ENCODE measurements around the gene GATAD2A. TPM values are rescaled to one million over a fixed set of nuclear protein-coding genes. Genes with fewer than 3 reads are reported as not detected.

The GATAD2A gene
- total RNA-seq, 1 donor from 2014 or later: 75.6 TPM

GRCh38 chr19:19495614-19496603 is 90.4 kb downstream of the GATAD2A start:
- H3K27me3 Mint-ChIP-seq (ENCODE audit: unreplicated experiment): no peaks in the 10 kb centered on the region
- no peaks in the 10 kb centered on the region for H3K9me3 Mint-ChIP-seq (ENCODE audit: unreplicated experiment)
- H3K27ac Mint-ChIP-seq (ENCODE audit: unreplicated experiment): no peak overlapping the region
- DNase-seq (ENCODE audit: extremely low spot score, unreplicated experiment): no peak
- H3K4me1 Mint-ChIP-seq (ENCODE audit: unreplicated experiment): no peaks in the 10 kb centered on the region
- H3K36me3 Mint-ChIP-seq (ENCODE audit: unreplicated experiment): peaks cover 25% of the 10 kb centered on the region
- no peak for TF ChIP-seq CTCF (IDR thresholded peaks at IDR 0.05)
- H3K4me3 Mint-ChIP-seq (ENCODE audit: unreplicated experiment): no peak overlapping the region

- H3K9me3 Mint-ChIP-seq (ENCODE audit: unreplicated experiment): no peaks in the 10 kb centered on the region
- no peak overlapping the region for H3K27ac Mint-ChIP-seq (ENCODE audit: unreplicated experiment)
These were observed 92.9 kb downstream of the GATAD2A start for GRCh38 chr19:19498255-19498991.

GRCh38 chr19:19499272-19499995 is 94.0 kb downstream of the GATAD2A start:
- H3K36me3 Mint-ChIP-seq (ENCODE audit: unreplicated experiment): peaks cover 45% of the 10 kb centered on the region
- no peak overlapping the region for H3K4me3 Mint-ChIP-seq (ENCODE audit: unreplicated experiment)
- no peaks in the 10 kb centered on the region for H3K9me3 Mint-ChIP-seq (ENCODE audit: unreplicated experiment)
- H3K4me1 Mint-ChIP-seq (ENCODE audit: unreplicated experiment): no peaks in the 10 kb centered on the region
- no peak for TF ChIP-seq CTCF (IDR thresholded peaks at IDR 0.05)
- no peak for DNase-seq (ENCODE audit: extremely low spot score, unreplicated experiment)
- no peak overlapping the region for H3K27ac Mint-ChIP-seq (ENCODE audit: unreplicated experiment)
- H3K27me3 Mint-ChIP-seq (ENCODE audit: unreplicated experiment): no peaks in the 10 kb centered on the region

More at GRCh38 chr19:19498255-19498991, 92.9 kb downstream of the GATAD2A start:
- Mint-ChIP-seq H3K4me3 (ENCODE audit: unreplicated experiment) (no peak overlapping the region), H3K27me3 (ENCODE audit: unreplicated experiment) (no peaks in the 10 kb centered on the region), H3K36me3 (ENCODE audit: unreplicated experiment) (peaks cover 43% of the 10 kb centered on the region), H3K4me1 (ENCODE audit: unreplicated experiment) (no peaks in the 10 kb centered on the region)
- no peak for DNase-seq (ENCODE audit: extremely low spot score, unreplicated experiment)
- no peak for TF ChIP-seq CTCF (IDR thresholded peaks at IDR 0.05)

- peaks cover 39% of the 10 kb centered on the region for H3K36me3 Mint-ChIP-seq (ENCODE audit: unreplicated experiment)
- no peaks in the 10 kb centered on the region for H3K4me1 Mint-ChIP-seq (ENCODE audit: unreplicated experiment)
- no peak for DNase-seq (ENCODE audit: extremely low spot score, unreplicated experiment)
- no peak for TF ChIP-seq CTCF (IDR thresholded peaks at IDR 0.05)
- H3K9me3 Mint-ChIP-seq (ENCODE audit: unreplicated experiment): no peaks in the 10 kb centered on the region
- no peak overlapping the region for H3K4me3 Mint-ChIP-seq (ENCODE audit: unreplicated experiment)
- no peak overlapping the region for H3K27ac Mint-ChIP-seq (ENCODE audit: unreplicated experiment)
- H3K27me3 Mint-ChIP-seq (ENCODE audit: unreplicated experiment): no peaks in the 10 kb centered on the region
These were observed 95.6 kb downstream of the GATAD2A start for GRCh38 chr19:19500975-19501644.
